ENCODE measurements around the gene CTDP1.

DNA sequence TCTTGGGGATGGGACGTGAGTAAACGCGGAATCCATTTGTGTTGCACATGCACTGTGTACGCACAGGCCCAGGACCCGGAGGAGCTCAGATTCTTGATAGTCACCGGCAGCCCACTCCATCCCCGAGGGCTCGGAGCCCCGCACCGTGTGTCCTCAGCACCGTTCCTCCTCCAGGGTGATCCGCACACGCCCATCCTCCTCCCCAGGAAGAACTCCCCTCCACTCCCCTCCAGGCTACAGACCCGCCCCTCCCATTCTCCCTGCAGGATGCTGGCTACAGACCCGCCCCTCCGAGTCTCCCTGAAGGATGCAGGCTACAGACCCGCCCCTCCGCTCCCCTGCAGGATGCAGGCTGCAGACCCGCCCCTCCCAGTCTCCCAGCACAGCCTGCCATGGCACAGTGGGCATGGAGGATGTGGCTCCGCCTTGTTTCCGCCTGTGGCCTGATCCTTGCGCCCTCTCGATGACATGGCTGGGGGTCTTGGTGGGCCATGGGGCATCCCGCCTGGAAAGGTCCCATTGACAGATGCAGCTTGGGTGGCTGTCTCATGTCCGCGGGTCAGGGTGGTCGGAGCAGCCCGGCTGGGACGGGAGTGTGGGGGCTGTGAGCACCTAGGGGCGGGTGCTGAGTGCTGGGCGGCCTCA lies 14.1 kb downstream of the CTDP1 start:
- TF ChIP-seq CTCF (conservative IDR thresholded peaks at IDR 0.05; ENCODE audit: low read length), result no peak
- TF ChIP-seq EZH2phosphoT487 (IDR thresholded peaks at IDR 0.05; ENCODE audit: borderline replicate concordance, low read depth, low read length), result no peak
